Activated T-helper 1 cell treated with anti-CD3 and anti-CD28 coated beads, Interleukin-2, amount 50 U/mL, for 16 hours (primary cell): Measurements from ENCODE around the gene SLC13A4.
"Not testable (repeated sequence)": the region's sequence is repeated elsewhere in the genome, so short reads cannot be mapped to it uniquely, and the experiment has no call there.

Experiments
- DNase-seq, 2 donors: peaks; one replicate each; pipeline ENCODE4 v3.0.0-alpha.2; 2020; ENCODE audit warnings: low read depth in 1 of 2, low spot score in 1 of 2

SLC13A4 gene

GRCh38 chr7:135753616-135754413 lies 25.8 kb upstream of the SLC13A4 start:
- no peak for DNase-seq

GRCh38 chr7:135748770-135749169 lies 20.8 kb upstream of the SLC13A4 start, which contains the start of gene FAM180A:
FAM180A (minus strand) TSS chr7:135748813; CDS start chr7:135748580, 233 bp downstream.
- DNase-seq, result no peak

- no peak for DNase-seq
Observed at GRCh38 chr7:135747366-135747765, 19.4 kb upstream of the SLC13A4 start.

GRCh38 chr7:135745703-135746312 lies 17.8 kb upstream of the SLC13A4 start:
- DNase-seq, result no peak

GRCh38 chr7:135744938-135745702 lies 17.1 kb upstream of the SLC13A4 start:
- no peak for DNase-seq

GRCh38 chr7:135743907-135744731 lies 16.1 kb upstream of the SLC13A4 start:
- no peak for DNase-seq

GRCh38 chr7:135742371-135742770 lies 14.4 kb upstream of the SLC13A4 start:
- no peak for DNase-seq

GRCh38 chr7:135741905-135742304 lies 13.9 kb upstream of the SLC13A4 start:
- DNase-seq, result no peak

- DNase-seq, result no peak
Observed at GRCh38 chr7:135740889-135741288, 12.9 kb upstream of the SLC13A4 start.

GRCh38 chr7:135737306-135737647 lies 9.3 kb upstream of the SLC13A4 start:
- DNase-seq, result not testable (repeated sequence)

- DNase-seq, result no peak
Observed at GRCh38 chr7:135736586-135737305, 8.8 kb upstream of the SLC13A4 start.

- no peak for DNase-seq
Observed at GRCh38 chr7:135734343-135734689, 6.3 kb upstream of the SLC13A4 start.

- no peak for DNase-seq
Observed at GRCh38 chr7:135733603-135734342, 5.8 kb upstream of the SLC13A4 start.

GRCh38 chr7:135731131-135731530 lies 3.1 kb upstream of the SLC13A4 start:
- DNase-seq, result no peak

- DNase-seq, result no peak
Observed at GRCh38 chr7:135729230-135729629, 1.2 kb upstream of the SLC13A4 start.

- DNase-seq, result no peak
Observed at GRCh38 chr7:135726911-135727673, 894 bp downstream of the SLC13A4 start.

GRCh38 chr7:135726276-135726788 lies 1.7 kb downstream of the SLC13A4 start:
- no peak for DNase-seq

GRCh38 chr7:135723411-135723810 lies 4.6 kb downstream of the SLC13A4 start:
- no peak for DNase-seq
